ENCODE data around the gene TUBB3. TPM values are rescaled to one million over a fixed set of nuclear protein-coding genes. Genes with fewer than 3 reads are reported as not detected.

TUBB3 gene
- total RNA-seq, 2 donors from 2014 or later: 2.9 TPM; not detected in 1

DNA sequence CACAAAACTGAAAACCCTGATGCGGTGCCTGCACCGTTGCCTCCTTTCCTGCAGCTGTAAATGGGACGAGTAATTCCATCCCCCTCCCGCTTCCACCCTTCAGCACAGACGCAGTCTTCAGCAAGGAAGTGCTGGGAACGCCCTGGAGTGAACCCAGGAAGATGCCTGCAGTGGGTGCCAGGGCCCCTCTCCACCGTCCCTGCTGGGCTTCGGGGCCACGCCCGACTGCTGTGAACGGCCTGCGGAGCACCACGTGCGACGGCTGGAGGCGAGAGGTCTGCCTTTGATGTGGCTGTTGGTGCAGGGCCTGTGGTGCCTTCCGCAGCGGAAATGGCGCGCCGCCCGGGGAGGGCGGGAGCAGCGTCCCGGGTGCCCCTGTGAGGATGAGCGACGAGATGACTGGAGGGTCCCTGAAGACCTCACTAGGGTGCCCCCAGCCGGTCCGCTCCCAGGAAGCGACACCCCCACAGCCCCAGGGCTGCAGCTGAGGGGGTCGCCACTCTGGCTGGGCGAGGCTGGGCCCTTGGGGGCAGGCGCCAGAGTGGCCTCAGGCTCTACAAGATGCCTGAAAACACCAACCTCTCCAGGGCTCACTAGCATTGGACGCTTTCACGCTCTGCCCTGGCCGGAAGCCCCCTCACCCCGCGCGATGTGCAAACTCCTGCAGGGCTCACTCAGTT, 5.2 kb upstream of the TUBB3 start:
- no peak overlapping the region for H3K27ac ChIP-seq
- peak; percentile 38 to 67 (median 61) for DNase-seq
- 3 to 6% methylated on average over 2 to 39 of the region's 39 CpGs for WGBS, 2 donors
- H3K4me3 ChIP-seq: no peak overlapping the region
- H3K36me3 ChIP-seq (replicated peaks in 1 of 2; ENCODE audit: insufficient read depth in 1 of 2, low read depth in 2 of 2): no peaks in the 10 kb centered on the region
- H3K27me3 ChIP-seq: no peaks in the 10 kb centered on the region
- H3K4me1 ChIP-seq: peaks cover 31% of the 10 kb centered on the region
- intact Hi-C loops (cut with DNase I): no loop called here
- peak; percentile 45 for ATAC-seq
- H3K9me3 ChIP-seq: no peaks in the 10 kb centered on the region
- TF ChIP-seq, protein P1, sequence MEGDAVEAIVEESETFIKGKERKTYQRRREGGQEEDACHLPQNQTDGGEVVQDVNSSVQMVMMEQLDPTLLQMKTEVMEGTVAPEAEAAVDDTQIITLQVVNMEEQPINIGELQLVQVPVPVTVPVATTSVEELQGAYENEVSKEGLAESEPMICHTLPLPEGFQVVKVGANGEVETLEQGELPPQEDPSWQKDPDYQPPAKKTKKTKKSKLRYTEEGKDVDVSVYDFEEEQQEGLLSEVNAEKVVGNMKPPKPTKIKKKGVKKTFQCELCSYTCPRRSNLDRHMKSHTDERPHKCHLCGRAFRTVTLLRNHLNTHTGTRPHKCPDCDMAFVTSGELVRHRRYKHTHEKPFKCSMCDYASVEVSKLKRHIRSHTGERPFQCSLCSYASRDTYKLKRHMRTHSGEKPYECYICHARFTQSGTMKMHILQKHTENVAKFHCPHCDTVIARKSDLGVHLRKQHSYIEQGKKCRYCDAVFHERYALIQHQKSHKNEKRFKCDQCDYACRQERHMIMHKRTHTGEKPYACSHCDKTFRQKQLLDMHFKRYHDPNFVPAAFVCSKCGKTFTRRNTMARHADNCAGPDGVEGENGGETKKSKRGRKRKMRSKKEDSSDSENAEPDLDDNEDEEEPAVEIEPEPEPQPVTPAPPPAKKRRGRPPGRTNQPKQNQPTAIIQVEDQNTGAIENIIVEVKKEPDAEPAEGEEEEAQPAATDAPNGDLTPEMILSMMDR (IDR thresholded peaks at IDR 0.05): no peak
- TF ChIP-seq POLR2A (IDR thresholded peaks at IDR 0.05): no peak

DNA sequence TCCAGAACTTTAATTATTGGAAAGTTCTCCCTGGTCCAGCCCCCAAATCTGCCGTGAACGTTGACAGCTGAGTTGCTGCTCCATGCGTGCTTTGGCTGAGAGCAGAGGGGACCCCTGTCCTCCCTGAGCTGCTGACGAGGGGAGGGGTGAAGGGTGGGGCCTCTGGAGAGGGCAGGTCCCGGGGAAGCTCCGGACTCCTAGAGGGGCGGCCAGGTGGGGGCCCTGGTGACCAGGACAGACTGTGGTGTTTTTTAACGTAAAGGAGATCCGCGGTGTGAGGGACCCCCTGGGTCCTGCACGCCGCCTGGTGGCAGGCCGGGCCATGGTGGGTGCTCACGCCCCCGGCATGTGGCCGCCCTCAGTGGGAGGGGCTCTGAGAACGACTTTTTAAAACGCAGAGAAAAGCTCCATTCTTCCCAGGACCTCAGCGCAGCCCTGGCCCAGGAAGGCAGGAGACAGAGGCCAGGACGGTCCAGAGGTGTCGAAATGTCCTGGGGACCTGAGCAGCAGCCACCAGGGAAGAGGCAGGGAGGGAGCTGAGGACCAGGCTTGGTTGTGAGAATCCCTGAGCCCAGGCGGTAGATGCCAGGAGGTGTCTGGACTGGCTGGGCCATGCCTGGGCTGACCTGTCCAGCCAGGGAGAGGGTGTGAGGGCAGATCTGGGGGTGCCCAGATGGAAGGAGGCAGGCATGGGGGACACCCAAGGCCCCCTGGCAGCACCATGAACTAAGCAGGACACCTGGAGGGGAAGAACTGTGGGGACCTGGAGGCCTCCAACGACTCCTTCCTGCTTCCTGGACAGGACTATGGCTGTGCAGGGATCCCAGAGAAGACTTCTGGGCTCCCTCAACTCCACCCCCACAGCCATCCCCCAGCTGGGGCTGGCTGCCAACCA, 4.4 kb upstream of the TUBB3 start, which contains the start of gene MC1R:
Gene MC1R (plus strand): TSS at position 410 of the 895 bp plus-strand sequence. CDS start 397 bp downstream, at position 807.
- H3K4me1 ChIP-seq: peaks cover 38% of the 10 kb centered on the region

DNA sequence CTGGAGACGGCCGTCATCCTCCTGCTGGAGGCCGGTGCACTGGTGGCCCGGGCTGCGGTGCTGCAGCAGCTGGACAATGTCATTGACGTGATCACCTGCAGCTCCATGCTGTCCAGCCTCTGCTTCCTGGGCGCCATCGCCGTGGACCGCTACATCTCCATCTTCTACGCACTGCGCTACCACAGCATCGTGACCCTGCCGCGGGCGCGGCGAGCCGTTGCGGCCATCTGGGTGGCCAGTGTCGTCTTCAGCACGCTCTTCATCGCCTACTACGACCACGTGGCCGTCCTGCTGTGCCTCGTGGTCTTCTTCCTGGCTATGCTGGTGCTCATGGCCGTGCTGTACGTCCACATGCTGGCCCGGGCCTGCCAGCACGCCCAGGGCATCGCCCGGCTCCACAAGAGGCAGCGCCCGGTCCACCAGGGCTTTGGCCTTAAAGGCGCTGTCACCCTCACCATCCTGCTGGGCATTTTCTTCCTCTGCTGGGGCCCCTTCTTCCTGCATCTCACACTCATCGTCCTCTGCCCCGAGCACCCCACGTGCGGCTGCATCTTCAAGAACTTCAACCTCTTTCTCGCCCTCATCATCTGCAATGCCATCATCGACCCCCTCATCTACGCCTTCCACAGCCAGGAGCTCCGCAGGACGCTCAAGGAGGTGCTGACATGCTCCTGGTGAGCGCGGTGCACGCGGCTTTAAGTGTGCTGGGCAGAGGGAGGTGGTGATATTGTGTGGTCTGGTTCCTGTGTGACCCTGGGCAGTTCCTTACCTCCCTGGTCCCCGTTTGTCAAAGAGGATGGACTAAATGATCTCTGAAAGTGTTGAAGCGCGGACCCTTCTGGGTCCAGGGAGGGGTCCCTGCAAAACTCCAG, 3.4 kb upstream of the TUBB3 start:
- H3K27me3 ChIP-seq: peaks cover 0 to 15% of the 10 kb centered on the region in 2 donors
- TF ChIP-seq, protein P1 (IDR thresholded peaks at IDR 0.05): no peak
- TF ChIP-seq POLR2A (IDR thresholded peaks at IDR 0.05): no peak

More for the DNA sequence above, 4.4 kb upstream of the TUBB3 start, which contains the start of gene MC1R:
- no peaks in the 10 kb centered on the region for H3K9me3 ChIP-seq
- 4 to 17% methylated on average over 2 to 23 of the region's 23 CpGs for WGBS, 2 donors
- no peak for DNase-seq
- ATAC-seq: no peak
- no peak within 1 kb of the TSS for H3K4me3 ChIP-seq
- intact Hi-C loops (cut with DNase I): no loop called here
- H3K27ac ChIP-seq: no peak within 1 kb of the TSS
- H3K36me3 ChIP-seq (replicated peaks in 1 of 2; ENCODE audit: insufficient read depth in 1 of 2, low read depth in 2 of 2): no peaks in the 10 kb centered on the region
- TF ChIP-seq POLR2A (IDR thresholded peaks at IDR 0.05): no peak
- TF ChIP-seq, protein P1 (IDR thresholded peaks at IDR 0.05): peak in 2 of 7 experiments; percentile 6 to 8
- H3K27me3 ChIP-seq: peaks cover 0 to 4% of the 10 kb centered on the region in 2 donors

DNA sequence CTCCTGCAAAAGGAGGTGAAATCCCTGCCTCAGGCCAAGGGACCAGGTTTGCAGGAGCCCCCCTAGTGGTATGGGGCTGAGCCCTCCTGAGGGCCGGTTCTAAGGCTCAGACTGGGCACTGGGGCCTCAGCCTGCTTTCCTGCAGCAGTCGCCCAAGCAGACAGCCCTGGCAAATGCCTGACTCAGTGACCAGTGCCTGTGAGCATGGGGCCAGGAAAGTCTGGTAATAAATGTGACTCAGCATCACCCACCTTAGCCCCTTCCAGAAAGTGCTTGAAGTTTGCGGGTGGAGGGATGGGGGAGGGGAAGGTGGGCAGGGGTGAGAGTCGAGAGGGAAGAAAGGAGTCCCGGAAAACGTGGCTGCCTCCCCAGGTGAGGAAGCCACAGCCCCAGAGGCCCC, 2.4 kb upstream of the TUBB3 start:
- H3K4me3 ChIP-seq: no peak overlapping the region
- WGBS, 2 donors: 34 to 36% methylated on average over 4 to 6 of the region's 6 CpGs
- ATAC-seq (no peak), DNase-seq (no peak)
- no peak for TF ChIP-seq POLR2A (IDR thresholded peaks at IDR 0.05)
- TF ChIP-seq, protein P1 (IDR thresholded peaks at IDR 0.05): no peak
- H3K27ac ChIP-seq: no peak overlapping the region
- H3K36me3 ChIP-seq (replicated peaks in 1 of 2; ENCODE audit: insufficient read depth in 1 of 2, low read depth in 2 of 2): no peaks in the 10 kb centered on the region
- H3K9me3 ChIP-seq: no peaks in the 10 kb centered on the region
- intact Hi-C loops (cut with DNase I): no loop called here
- peaks cover 50% of the 10 kb centered on the region for H3K4me1 ChIP-seq
- peaks cover 4 to 17% of the 10 kb centered on the region in 2 donors for H3K27me3 ChIP-seq

More for the DNA sequence above, 3.4 kb upstream of the TUBB3 start:
- Histone ChIP-seq H3K36me3 (replicated peaks in 1 of 2; ENCODE audit: insufficient read depth in 1 of 2, low read depth in 2 of 2) (no peaks in the 10 kb centered on the region), H3K4me1 (peaks cover 47% of the 10 kb centered on the region), H3K27ac (no peak overlapping the region), H3K9me3 (no peaks in the 10 kb centered on the region), H3K4me3 (no peak overlapping the region)
- intact Hi-C loops (cut with DNase I): no loop called here
- 81 to 82% methylated on average over 31 to 52 of the region's 52 CpGs for WGBS, 2 donors
- DNase-seq: no peak
- ATAC-seq: no peak
